Loucy (cell line): Measurements from ENCODE around the gene CLEC16A.

Experiments used
- EZH2phosphoT487 ChIP-seq: fragments of 200-600 bp; IDR thresholded peaks from 2 replicates; pipeline ENCODE4 v1.6.1; 2018; ENCODE audit warnings: antibody characterized with exemption, mild to moderate bottlenecking, moderate library complexity, borderline replicate concordance
- TF ChIP-seq, protein P1 (sequence below): fragments of 200-600 bp; sonication (generic); conservative IDR thresholded peaks from 2 replicates; pipeline ENCODE4 v1.5.1; 2014; ENCODE audit warnings: mild to moderate bottlenecking, antibody characterized with exemption, low read length

- TF ChIP-seq, protein P1, sequence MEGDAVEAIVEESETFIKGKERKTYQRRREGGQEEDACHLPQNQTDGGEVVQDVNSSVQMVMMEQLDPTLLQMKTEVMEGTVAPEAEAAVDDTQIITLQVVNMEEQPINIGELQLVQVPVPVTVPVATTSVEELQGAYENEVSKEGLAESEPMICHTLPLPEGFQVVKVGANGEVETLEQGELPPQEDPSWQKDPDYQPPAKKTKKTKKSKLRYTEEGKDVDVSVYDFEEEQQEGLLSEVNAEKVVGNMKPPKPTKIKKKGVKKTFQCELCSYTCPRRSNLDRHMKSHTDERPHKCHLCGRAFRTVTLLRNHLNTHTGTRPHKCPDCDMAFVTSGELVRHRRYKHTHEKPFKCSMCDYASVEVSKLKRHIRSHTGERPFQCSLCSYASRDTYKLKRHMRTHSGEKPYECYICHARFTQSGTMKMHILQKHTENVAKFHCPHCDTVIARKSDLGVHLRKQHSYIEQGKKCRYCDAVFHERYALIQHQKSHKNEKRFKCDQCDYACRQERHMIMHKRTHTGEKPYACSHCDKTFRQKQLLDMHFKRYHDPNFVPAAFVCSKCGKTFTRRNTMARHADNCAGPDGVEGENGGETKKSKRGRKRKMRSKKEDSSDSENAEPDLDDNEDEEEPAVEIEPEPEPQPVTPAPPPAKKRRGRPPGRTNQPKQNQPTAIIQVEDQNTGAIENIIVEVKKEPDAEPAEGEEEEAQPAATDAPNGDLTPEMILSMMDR, result no peak
- no peak for TF ChIP-seq EZH2phosphoT487
Measured at GRCh38 chr16:11072420-11073153, 128.2 kb downstream of the CLEC16A start.
